Urinary bladder (tissue), 4 donors: Measurements from ENCODE around the gene SAMD11. TPM values are rescaled to one million over a fixed set of nuclear protein-coding genes. Genes with fewer than 3 reads are reported as not detected.

Source experiments
- DNase-seq: peaks from one replicate; pipeline ENCODE4 v3.0.0-alpha.2; 2015; ENCODE audit errors: extremely low spot score
- H3K27ac ChIP-seq: one replicate; pipeline ENCODE4 v1.5.1; 2013; ENCODE audit warnings: low read depth, mild to moderate bottlenecking, moderate library complexity
- H3K36me3 ChIP-seq: one replicate; pipeline ENCODE4 v1.6.1; 2013; ENCODE audit warnings: mild to moderate bottlenecking, moderate library complexity; ENCODE audit not compliant: insufficient read depth
- H3K4me1 ChIP-seq: one replicate; pipeline ENCODE4 v1.6.1; 2013; ENCODE audit warnings: mild to moderate bottlenecking, moderate library complexity; ENCODE audit not compliant: insufficient read depth
- H3K4me3 ChIP-seq: one replicate; pipeline ENCODE4 v1.5.1; 2013; ENCODE audit warnings: low read depth, low read length
- WGBS: extraction: QIAGEN DNeasy Blood & Tissue Kit; methylation state at CpG from one replicate; pipeline ENCODE4 v1.1.7; 2013; 5-methylcytosine and 5-hydroxymethylcytosine counted together
- polyA plus RNA-seq: library from polyadenylated mRNA; stranded (reverse); fragments of 200-250 nt; gene quantifications from one replicate; pipeline ENCODE4 v1.2.3, GENCODE V29; 2013
- total RNA-seq: library from RNA; depleted of rRNA; stranded (reverse); fragments of >200 nt; gene quantifications from one replicate; pipeline ENCODE4 v1.2.3, GENCODE V29; 2014
- donor health status: healthy with polysubstance abuse.
- donor health status: healthy.

SAMD11 gene
- total and polyA plus RNA-seq, 2 donors: 18.1 to 23.3 TPM

GRCh38 chr1:967466-968343 lies 44.0 kb downstream of the SAMD11 start:
- H3K4me1 ChIP-seq: no peaks in the 10 kb centered on the region
- 70% methylated on average over 23 of the region's 23 CpGs for WGBS
- peak overlapping the region; percentile 26 for H3K27ac ChIP-seq
- peak overlapping the region; percentile 57 for H3K4me3 ChIP-seq
- H3K36me3 ChIP-seq: peaks cover 4% of the 10 kb centered on the region
- DNase-seq: no peak

GRCh38 chr1:969260-969855 lies 45.6 kb downstream of the SAMD11 start:
- Histone ChIP-seq H3K36me3 (no peaks in the 10 kb centered on the region), H3K4me3 (no peak overlapping the region), H3K4me1 (no peaks in the 10 kb centered on the region), H3K27ac (no peak overlapping the region)
- 86% methylated on average over 15 of the region's 15 CpGs for WGBS
- no peak for DNase-seq

GRCh38 chr1:970242-970972 lies 46.7 kb downstream of the SAMD11 start:
- H3K36me3 ChIP-seq: no peaks in the 10 kb centered on the region
- H3K4me3 ChIP-seq: no peak overlapping the region
- no peak overlapping the region for H3K27ac ChIP-seq
- no peaks in the 10 kb centered on the region for H3K4me1 ChIP-seq
- 18% methylated on average over 33 of the region's 33 CpGs for WGBS
- no peak for DNase-seq

- H3K4me1 ChIP-seq: no peaks in the 10 kb centered on the region
- H3K36me3 ChIP-seq: no peaks in the 10 kb centered on the region
- no peak for DNase-seq
- 36% methylated on average over 42 of the region's 42 CpGs for WGBS
- no peak overlapping the region for H3K4me3 ChIP-seq
- H3K27ac ChIP-seq: peak overlapping the region; percentile 63
Measured at GRCh38 chr1:970973-971730, 47.4 kb downstream of the SAMD11 start.

- WGBS: 80% methylated on average over 34 of the region's 34 CpGs
- H3K36me3 ChIP-seq: no peaks in the 10 kb centered on the region
- DNase-seq: no peak
Measured at GRCh38 chr1:971751-972506, 48.2 kb downstream of the SAMD11 start.

GRCh38 chr1:972726-973458 lies 49.2 kb downstream of the SAMD11 start:
- 80% methylated on average over 28 of the region's 28 CpGs for WGBS
- DNase-seq: no peak
- H3K4me3 ChIP-seq: no peak overlapping the region
- no peaks in the 10 kb centered on the region for H3K4me1 ChIP-seq
- no peak overlapping the region for H3K27ac ChIP-seq
- no peaks in the 10 kb centered on the region for H3K36me3 ChIP-seq

More at GRCh38 chr1:971751-972506, 48.2 kb downstream of the SAMD11 start:
- H3K4me3 ChIP-seq: no peak overlapping the region
- H3K4me1 ChIP-seq: no peaks in the 10 kb centered on the region
- peak overlapping the region; percentile 63 for H3K27ac ChIP-seq

GRCh38 chr1:973459-974292 lies 50.0 kb downstream of the SAMD11 start:
- no peaks in the 10 kb centered on the region for H3K36me3 ChIP-seq
- no peak for DNase-seq
- no peak overlapping the region for H3K27ac ChIP-seq
- 80% methylated on average over 27 of the region's 28 CpGs for WGBS
- H3K4me1 ChIP-seq: no peaks in the 10 kb centered on the region
- H3K4me3 ChIP-seq: no peak overlapping the region

- Histone ChIP-seq H3K4me3 (no peak overlapping the region), H3K27ac (no peak overlapping the region), H3K4me1 (no peaks in the 10 kb centered on the region), H3K36me3 (no peaks in the 10 kb centered on the region)
- no peak for DNase-seq
- WGBS: 90% methylated on average over 11 of the region's 11 CpGs
Measured at GRCh38 chr1:974293-974640, 50.5 kb downstream of the SAMD11 start.

- Histone ChIP-seq H3K36me3 (no peaks in the 10 kb centered on the region), H3K4me1 (no peaks in the 10 kb centered on the region), H3K27ac (no peak overlapping the region), H3K4me3 (no peak overlapping the region)
- DNase-seq: no peak
- WGBS: 68% methylated on average over 17 of the region's 17 CpGs
Measured at GRCh38 chr1:974687-975328, 51.1 kb downstream of the SAMD11 start.

GRCh38 chr1:975365-975764 lies 51.6 kb downstream of the SAMD11 start:
- Histone ChIP-seq H3K4me1 (no peaks in the 10 kb centered on the region), H3K36me3 (no peaks in the 10 kb centered on the region), H3K4me3 (no peak overlapping the region), H3K27ac (no peak overlapping the region)
- no peak for DNase-seq
- WGBS: 75% methylated on average over 9 of the region's 9 CpGs

GRCh38 chr1:975896-976683 lies 52.4 kb downstream of the SAMD11 start:
- H3K27ac ChIP-seq: peak overlapping the region; percentile 58
- H3K36me3 ChIP-seq: no peaks in the 10 kb centered on the region
- H3K4me1 ChIP-seq: no peaks in the 10 kb centered on the region
- peak; percentile 32 for DNase-seq
- peak overlapping the region; percentile 31 for H3K4me3 ChIP-seq
- WGBS: 5% methylated on average over 40 of the region's 40 CpGs
